ENCODE measurements around the gene DNAI2. TPM values are rescaled to one million over a fixed set of nuclear protein-coding genes. Genes with fewer than 3 reads are reported as not detected.

DNAI2 gene
- total and polyA plus RNA-seq, 9 of the 15 experiments (the other 6 are each of a cell fraction or from before 2014, with no cell fraction given) = not detected

- Histone ChIP-seq H3K4me3 (no peak overlapping the region), H3K9me3 (replicated peaks; ENCODE audit: control insufficient read depth, insufficient read depth, low read depth, low read length) (0 out of 2 replicates have a peak, but pooled peaks cover 2% of the 10 kb centered on the region), H3K9me1 (ENCODE audit: control insufficient read depth, insufficient read depth, low read length) (no peaks in the 10 kb centered on the region), H3K9ac (ENCODE audit: insufficient read depth in 1 of 2, low read depth in 2 of 2, low read length in 2 of 2) (peak overlapping the region in 1 of 2 experiments; percentile 40; a peak in 1 of 4 replicates), H3K27me3 (ENCODE audit: control insufficient read depth in 2 of 2, insufficient read depth in 2 of 2, low read length in 2 of 2) (peaks cover 26 to 45% of the 10 kb centered on the region in 2 experiments), H3K27ac (ENCODE audit: extremely low read depth, low read depth, low read length) (no peak overlapping the region), H3K4me1 (replicated peaks in 1 of 2; ENCODE audit: control insufficient read depth in 2 of 2, insufficient read depth in 2 of 2, low read length in 2 of 2) (peaks cover 0 to 23% of the 10 kb centered on the region in 2 experiments; a peak in 3 of 5 replicates), H3K79me2 (ENCODE audit: control insufficient read depth, insufficient read depth, low read length) (no peaks in the 10 kb centered on the region), H3K4me2 (ENCODE audit: insufficient read depth, low read length) (no peak overlapping the region), H3K36me3 (ENCODE audit: control insufficient read depth, insufficient read depth, low read length) (no peaks in the 10 kb centered on the region), H2AFZ (ENCODE audit: low read depth, low read length) (no peak overlapping the region), H4K20me1 (replicated peaks; ENCODE audit: control insufficient read depth, insufficient read depth, low read length) (no peaks in the 10 kb centered on the region; the same call in 1 of the 2 replicates)
- no peak for FAIRE-seq
- intact Hi-C loops (cut with micrococcal nuclease) = no loop called here
- in situ Hi-C loops (cut with MboI) = no loop called here
- no peak for DNase-seq (ENCODE audit: extremely low read depth in 1 of 4, low spot score in 3 of 4)
- POLR2A ChIA-PET = no interaction called here
- BruUV-seq (replicated peaks) = no TSS peak
- TF ChIP-seq STAT6 (CRISPR knock-in tag; IDR thresholded peaks at IDR 0.05) = no peak
- no peak for ATAC-seq
- 20% methylated on average over 11 of the region's 11 CpGs for WGBS (ENCODE audit: insufficient coverage, low coverage, missing lambda C conversion rate)
- CTCF ChIA-PET (ENCODE audit: low intra/inter-chr PET ratio) = no interaction called here
Observed at GRCh38 chr17:74325376-74325742, 51.3 kb downstream of the DNAI2 start.

Measured in K562 (cell line).